SK-N-MC (cell line): ENCODE results near the gene SOX2.

Experiments
- DNase-seq: peaks from one replicate; pipeline ENCODE4 v3.0.0-alpha.2; 2011; ENCODE audit warnings: low read depth, low spot score
- H3K27ac ChIP-seq: fragments of 200-600 bp; sonication (generic); 2 replicates; pipeline ENCODE4 v1.5.1; 2016; ENCODE audit warnings: mixed run types
- H3K36me3 ChIP-seq: fragments of 200-600 bp; sonication (generic); 2 replicates; pipeline ENCODE4 v1.6.1; 2017; ENCODE audit warnings: antibody characterized with exemption, low read length, mixed read lengths; ENCODE audit not compliant: insufficient read depth
- H3K4me3 ChIP-seq: fragments of 200-600 bp; sonication (generic); 2 replicates; pipeline ENCODE4 v1.5.1; 2016
- H3K9ac ChIP-seq: fragments of 200-600 bp; sonication (generic); 2 replicates; pipeline ENCODE4 v1.8.0; 2017; ENCODE audit warnings: mixed run types, mixed read lengths; ENCODE audit not compliant: insufficient read length
- H3K9me3 ChIP-seq: fragments of 200-600 bp; sonication (generic); 2 replicates; pipeline ENCODE4 v1.6.1; 2017; ENCODE audit warnings: low read depth, mild to moderate bottlenecking, antibody characterized with exemption, low read length, moderate library complexity, mixed read lengths
- EZH2 ChIP-seq: fragments of 200-600 bp; sonication (generic); IDR thresholded peaks from one replicate; pipeline ENCODE4 v1.6.1; 2017; ENCODE audit warnings: antibody characterized with exemption
- FOXP2 ChIP-seq: optimal IDR thresholded peaks from 2 replicates; pipeline ENCODE3; 2011; ENCODE audit warnings: mild to moderate bottlenecking, moderate library complexity; ENCODE audit not compliant: insufficient read depth; ENCODE audit errors: extremely low read length, control extremely low read depth
- POLR2AphosphoS5 ChIP-seq: IDR thresholded peaks from 2 replicates; pipeline ENCODE4 v1.6.1; 2012; ENCODE audit warnings: mild to moderate bottlenecking, low read depth, low read length, borderline replicate concordance

The SOX2 gene

GRCh38 chr3:181711325-181712135, at the start of gene SOX2:
Gene SOX2, plus strand, starts transcription at chr3:181711925. Its CDS starts 436 bp downstream, at chr3:181712361.
- H3K27ac ChIP-seq, result peak within 1 kb of the TSS; percentile 80
- H3K4me3 ChIP-seq, result peak within 1 kb of the TSS; percentile 95
- peaks cover 5% of the 10 kb centered on the region; the same call in 1 of the 2 replicates for H3K36me3 ChIP-seq
- peak; percentile 97 for TF ChIP-seq POLR2AphosphoS5
- TF ChIP-seq FOXP2, result no peak
- no peaks in the 10 kb centered on the region for H3K9me3 ChIP-seq
- peak within 1 kb of the TSS; percentile 83 for H3K9ac ChIP-seq
- no peak for DNase-seq

GRCh38 chr3:181683563-181683962, 28.2 kb upstream of the SOX2 start:
- DNase-seq, result no peak
- H3K4me3 ChIP-seq, result no peak overlapping the region

GRCh38 chr3:181687190-181687589, 24.5 kb upstream of the SOX2 start:
- Histone ChIP-seq H3K27ac (no peak overlapping the region), H3K9ac (no peak overlapping the region), H3K36me3 (no peaks in the 10 kb centered on the region), H3K9me3 (no peaks in the 10 kb centered on the region), H3K4me3 (no peak overlapping the region)
- no peak for DNase-seq
- TF ChIP-seq EZH2 (no peak), POLR2AphosphoS5 (no peak), FOXP2 (no peak)

More at GRCh38 chr3:181683563-181683962, 28.2 kb upstream of the SOX2 start:
- Histone ChIP-seq H3K36me3 (no peaks in the 10 kb centered on the region), H3K27ac (no peak overlapping the region), H3K9me3 (no peaks in the 10 kb centered on the region; the same call in 1 of the 2 replicates), H3K9ac (no peak overlapping the region)
- no peak for TF ChIP-seq EZH2
- TF ChIP-seq FOXP2, result no peak
- TF ChIP-seq POLR2AphosphoS5, result no peak

- Histone ChIP-seq H3K9me3 (no peaks in the 10 kb centered on the region), H3K9ac (no peak overlapping the region), H3K27ac (no peak overlapping the region), H3K36me3 (no peaks in the 10 kb centered on the region), H3K4me3 (no peak overlapping the region)
- no peak for TF ChIP-seq EZH2
- TF ChIP-seq FOXP2, result no peak
- TF ChIP-seq POLR2AphosphoS5, result no peak
- no peak for DNase-seq
Measured at GRCh38 chr3:181687731-181688130, 24.0 kb upstream of the SOX2 start.

- Histone ChIP-seq H3K9me3 (no peaks in the 10 kb centered on the region), H3K4me3 (no peak overlapping the region), H3K27ac (no peak overlapping the region), H3K9ac (no peak overlapping the region), H3K36me3 (no peaks in the 10 kb centered on the region)
- DNase-seq, result no peak
- TF ChIP-seq EZH2 (no peak), POLR2AphosphoS5 (no peak), FOXP2 (no peak)
Measured at GRCh38 chr3:181689546-181689945, 22.2 kb upstream of the SOX2 start.

- H3K9ac ChIP-seq, result no peak overlapping the region
- TF ChIP-seq FOXP2, result no peak
- TF ChIP-seq POLR2AphosphoS5, result no peak
- no peak for TF ChIP-seq EZH2
- H3K9me3 ChIP-seq, result no peaks in the 10 kb centered on the region
- H3K4me3 ChIP-seq, result no peak overlapping the region
- DNase-seq, result no peak
- H3K27ac ChIP-seq, result no peak overlapping the region
- H3K36me3 ChIP-seq, result no peaks in the 10 kb centered on the region
Measured at GRCh38 chr3:181690769-181691168, 21.0 kb upstream of the SOX2 start.

GRCh38 chr3:181691901-181692300, 19.8 kb upstream of the SOX2 start:
- TF ChIP-seq POLR2AphosphoS5 (no peak), EZH2 (no peak), FOXP2 (no peak)
- no peak overlapping the region for H3K27ac ChIP-seq
- no peak for DNase-seq
- no peaks in the 10 kb centered on the region for H3K9me3 ChIP-seq
- H3K36me3 ChIP-seq, result no peaks in the 10 kb centered on the region
- no peak overlapping the region for H3K4me3 ChIP-seq
- H3K9ac ChIP-seq, result no peak overlapping the region

- H3K36me3 ChIP-seq, result no peaks in the 10 kb centered on the region
- TF ChIP-seq EZH2 (no peak), FOXP2 (no peak), POLR2AphosphoS5 (no peak)
- H3K4me3 ChIP-seq, result no peak overlapping the region
- no peak overlapping the region for H3K27ac ChIP-seq
- H3K9ac ChIP-seq, result no peak overlapping the region
- DNase-seq, result no peak
- no peaks in the 10 kb centered on the region for H3K9me3 ChIP-seq
Measured at GRCh38 chr3:181692311-181693145, 19.2 kb upstream of the SOX2 start.
